Sciatic nerve (tissue), 2 donors: ENCODE measurements around the gene ABCA6. TPM values are rescaled to one million over a fixed set of nuclear protein-coding genes. Genes with fewer than 3 reads are reported as not detected.
A peak's percentile ranks its signal among the peaks of the same experiment; 100 is the strongest.
"Not testable (repeated sequence)": the region's sequence is repeated elsewhere in the genome, so short reads cannot be mapped to it uniquely, and the experiment has no call there.

Source experiments
- ATAC-seq: fragments of 200-7000 bp; cut with Tn5 transposase; one replicate; pipeline ENCODE4 v1.9.1; 2020; ENCODE audit warnings: mild to moderate bottlenecking, moderate library complexity
- DNase-seq: peaks from one replicate; pipeline ENCODE4 v3.0.0-alpha.2; 2020; ENCODE audit warnings: low spot score
- intact Hi-C: fragments of 100-400 bp; cut with DNase I; formaldehyde crosslinking; loops from one replicate; pipeline ENCODE4 v1.14.2; 2022
- total RNA-seq: library from RNA; stranded (reverse); fragmentation: NEBNext Ultra II Directional; extraction: Animal tissue kit (Norgen Biotek cat#: 25700); gene quantifications from one replicate; pipeline ENCODE4 v1.2.1, GENCODE V29; 2021
- donor health status: DM: no; HTN: no; CAD: no.
- donor health status: DM: no; HTN: no; CAD: no.

The ABCA6 gene
- 225 TPM for total RNA-seq

GRCh38 chr17:69141431-69142174, at the start of gene ABCA6:
Gene ABCA6, minus strand, starts transcription at chr17:69141895. Its CDS starts 1,192 bp downstream, at chr17:69140703.
- ATAC-seq (peak; percentile 93), DNase-seq (no peak)
- intact Hi-C loops: no loop called here

GRCh38 chr17:69188796-69189195, 47.1 kb upstream of the ABCA6 start:
- intact Hi-C loops: no loop called here
- no peak for DNase-seq
- no peak for ATAC-seq

GRCh38 chr17:69188064-69188463, 46.4 kb upstream of the ABCA6 start:
- intact Hi-C loops: no loop called here
- DNase-seq (no peak), ATAC-seq (no peak)

GRCh38 chr17:69187294-69187693, 45.6 kb upstream of the ABCA6 start:
- DNase-seq: no peak
- ATAC-seq: no peak
- intact Hi-C loops: no loop called here

GRCh38 chr17:69179227-69179952, 37.7 kb upstream of the ABCA6 start:
- intact Hi-C loops: no loop called here
- no peak for ATAC-seq
- DNase-seq: peak; percentile 59

- no peak for DNase-seq
- intact Hi-C loops: no loop called here
These were observed 34.7 kb upstream of the ABCA6 start for GRCh38 chr17:69176457-69176795.

GRCh38 chr17:69175625-69176456, 34.1 kb upstream of the ABCA6 start:
- ATAC-seq: no peak
- DNase-seq: no peak
- intact Hi-C loops: no loop called here

More at GRCh38 chr17:69176457-69176795, 34.7 kb upstream of the ABCA6 start:
- no peak for ATAC-seq

GRCh38 chr17:69175262-69175624, 33.5 kb upstream of the ABCA6 start:
- intact Hi-C loops: no loop called here
- ATAC-seq: no peak
- DNase-seq: no peak

- no peak for ATAC-seq
- DNase-seq: no peak
- intact Hi-C loops: no loop called here
These were observed 31.4 kb upstream of the ABCA6 start for GRCh38 chr17:69173118-69173517.

- DNase-seq (no peak), ATAC-seq (peak; percentile 44)
- intact Hi-C loops: no loop called here
These were observed 28.7 kb upstream of the ABCA6 start for GRCh38 chr17:69170377-69170776.

GRCh38 chr17:69168642-69169041, 26.9 kb upstream of the ABCA6 start:
- DNase-seq, ATAC-seq, intact Hi-C loops: not testable (repeated sequence)

- peak; percentile 44 for ATAC-seq
- intact Hi-C loops: no loop called here
- DNase-seq: no peak
These were observed 25.3 kb upstream of the ABCA6 start for GRCh38 chr17:69166957-69167356.

GRCh38 chr17:69164206-69164605, 22.5 kb upstream of the ABCA6 start:
- DNase-seq (no peak), ATAC-seq (no peak)
- intact Hi-C loops: no loop called here

GRCh38 chr17:69159418-69159817, 17.7 kb upstream of the ABCA6 start:
- ATAC-seq: no peak
- no peak for DNase-seq
- intact Hi-C loops: no loop called here

- no peak for ATAC-seq
- intact Hi-C loops: no loop called here
- DNase-seq: no peak
These were observed 12.6 kb upstream of the ABCA6 start for GRCh38 chr17:69154267-69154666.

- ATAC-seq: peak; percentile 41
- DNase-seq: no peak
- intact Hi-C loops: no loop called here
These were observed 8.6 kb upstream of the ABCA6 start for GRCh38 chr17:69150333-69150732.

GRCh38 chr17:69147460-69147859, 5.8 kb upstream of the ABCA6 start:
- intact Hi-C loops: no loop called here
- ATAC-seq: no peak
- DNase-seq: no peak

- intact Hi-C loops: no loop called here
- DNase-seq: no peak
- ATAC-seq: no peak
These were observed 2.9 kb upstream of the ABCA6 start for GRCh38 chr17:69144331-69145255.
